Measurements from ENCODE around the gene KCNN2. TPM values are rescaled to one million over a fixed set of nuclear protein-coding genes. Genes with fewer than 3 reads are reported as not detected.

The KCNN2 gene
- total RNA-seq, 1 experiment from 2014 or later: 0.27 TPM

GRCh38 chr5:114339108-114339507, 22.8 kb upstream of the KCNN2 start:
- intact Hi-C loops (cut with micrococcal nuclease; ENCODE audit: unreplicated experiment): no loop called here
- POLR2A ChIA-PET: no interaction called here
- no peaks in the 10 kb centered on the region for H3K4me1 ChIP-seq

GRCh38 chr5:114346181-114346580, 15.7 kb upstream of the KCNN2 start:
- ChIA-PET CTCF (no interaction called here), POLR2A (no interaction called here)
- Mint-ChIP-seq H3K27me3 (ENCODE audit: insufficient read depth, unreplicated experiment) (peaks cover 4% of the 10 kb centered on the region), H3K36me3 (ENCODE audit: insufficient read depth, unreplicated experiment) (no peaks in the 10 kb centered on the region), H3K9me3 (ENCODE audit: unreplicated experiment) (no peaks in the 10 kb centered on the region), H3K4me1 (ENCODE audit: low read depth, unreplicated experiment) (no peaks in the 10 kb centered on the region), H3K27ac (ENCODE audit: unreplicated experiment) (no peak overlapping the region), H3K4me3 (ENCODE audit: unreplicated experiment) (no peak overlapping the region)
- no TSS peak for BruUV-seq (replicated peaks)
- Histone ChIP-seq H3K27me3 (replicated peaks; ENCODE audit: control insufficient read depth, insufficient read depth, low read length) (no peaks in the 10 kb centered on the region), H3K4me3 (ENCODE audit: low read depth, low read length) (no peak overlapping the region), H3K9me3 (no peaks in the 10 kb centered on the region), H3K4me1 (no peaks in the 10 kb centered on the region), H3K36me3 (ENCODE audit: control insufficient read depth, insufficient read depth, low read length) (no peaks in the 10 kb centered on the region)
- DNase-seq: no peak
- intact Hi-C loops (cut with micrococcal nuclease; ENCODE audit: unreplicated experiment): no loop called here
- TF ChIP-seq CTCF (IDR thresholded peaks at IDR 0.05; ENCODE audit: insufficient read depth in 1 of 2, low read depth in 1 of 2, low read length in 1 of 2, severe bottlenecking in 1 of 2, unreplicated experiment in 1 of 2): no peak

More at GRCh38 chr5:114339108-114339507, 22.8 kb upstream of the KCNN2 start:
- H3K4me3 Mint-ChIP-seq (ENCODE audit: unreplicated experiment): no peak overlapping the region
- peaks cover 5% of the 10 kb centered on the region for H3K27me3 Mint-ChIP-seq (ENCODE audit: insufficient read depth, unreplicated experiment)
- no peaks in the 10 kb centered on the region for H3K36me3 ChIP-seq (ENCODE audit: control insufficient read depth, insufficient read depth, low read length)
- no peak overlapping the region for H3K4me3 ChIP-seq (ENCODE audit: low read depth, low read length)
- H3K9me3 ChIP-seq: 0 out of 2 replicates have a peak, but pooled peaks cover 4% of the 10 kb centered on the region
- CTCF ChIA-PET: no interaction called here
- H3K36me3 Mint-ChIP-seq (ENCODE audit: insufficient read depth, unreplicated experiment): no peaks in the 10 kb centered on the region
- no peak overlapping the region for H3K27ac Mint-ChIP-seq (ENCODE audit: unreplicated experiment)
- no peak for DNase-seq
- H3K4me1 Mint-ChIP-seq (ENCODE audit: low read depth, unreplicated experiment): no peaks in the 10 kb centered on the region
- TF ChIP-seq CTCF (IDR thresholded peaks at IDR 0.05; ENCODE audit: insufficient read depth in 1 of 2, low read depth in 1 of 2, low read length in 1 of 2, severe bottlenecking in 1 of 2, unreplicated experiment in 1 of 2): no peak
- H3K9me3 Mint-ChIP-seq (ENCODE audit: unreplicated experiment): no peaks in the 10 kb centered on the region
- no TSS peak for BruUV-seq (replicated peaks)
- no peaks in the 10 kb centered on the region for H3K27me3 ChIP-seq (replicated peaks; ENCODE audit: control insufficient read depth, insufficient read depth, low read length)

DNA sequence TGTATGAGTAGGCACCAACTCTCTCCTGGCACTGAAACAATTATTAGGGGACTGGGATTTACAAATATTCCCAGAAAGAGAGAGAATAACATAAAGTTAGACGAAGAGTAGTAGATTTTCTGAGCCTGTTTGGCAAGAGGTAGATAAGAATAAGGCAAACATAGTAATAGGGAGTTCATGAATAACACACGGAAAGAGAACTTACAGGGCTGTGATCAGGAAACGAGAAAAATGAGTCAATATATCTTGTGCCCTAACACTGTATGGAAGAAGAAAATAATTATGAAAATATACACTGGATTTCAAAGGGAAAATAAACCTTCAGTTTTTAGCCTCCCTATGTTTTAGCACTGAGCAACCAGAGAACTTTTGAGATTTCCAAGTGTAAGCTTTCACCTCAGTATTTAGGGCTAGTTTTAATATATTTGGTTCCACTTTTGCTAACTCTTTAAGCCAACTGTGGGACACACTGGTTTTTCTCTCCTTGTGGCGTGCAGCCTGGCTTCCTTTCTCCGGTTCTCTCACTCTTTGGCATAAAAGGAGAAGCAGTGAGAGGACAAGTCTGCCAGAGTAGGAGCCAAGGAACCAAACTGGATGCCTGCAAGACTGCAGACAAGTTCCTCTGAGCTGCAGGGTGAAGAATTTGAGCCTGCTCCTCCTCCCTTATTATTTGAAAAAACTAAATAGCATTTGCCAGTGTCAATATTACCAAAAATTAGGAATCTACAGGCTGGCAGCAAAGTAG, 6.6 kb upstream of the KCNN2 start:
- Mint-ChIP-seq H3K27ac (ENCODE audit: unreplicated experiment) (no peak overlapping the region), H3K4me1 (ENCODE audit: low read depth, unreplicated experiment) (no peaks in the 10 kb centered on the region), H3K9me3 (ENCODE audit: unreplicated experiment) (no peaks in the 10 kb centered on the region), H3K27me3 (ENCODE audit: insufficient read depth, unreplicated experiment) (peaks cover 13% of the 10 kb centered on the region), H3K36me3 (ENCODE audit: insufficient read depth, unreplicated experiment) (no peaks in the 10 kb centered on the region), H3K4me3 (ENCODE audit: unreplicated experiment) (no peak overlapping the region)
- Histone ChIP-seq H3K4me3 (ENCODE audit: low read depth, low read length) (no peak overlapping the region), H3K36me3 (ENCODE audit: control insufficient read depth, insufficient read depth, low read length) (no peaks in the 10 kb centered on the region), H3K4me1 (no peaks in the 10 kb centered on the region), H3K27me3 (replicated peaks; ENCODE audit: control insufficient read depth, insufficient read depth, low read length) (no peaks in the 10 kb centered on the region), H3K9me3 (no peaks in the 10 kb centered on the region; the same call in 1 of the 2 replicates)
- TF ChIP-seq CTCF (IDR thresholded peaks at IDR 0.05; ENCODE audit: insufficient read depth in 1 of 2, low read depth in 1 of 2, low read length in 1 of 2, severe bottlenecking in 1 of 2, unreplicated experiment in 1 of 2): no peak
- intact Hi-C loops (cut with micrococcal nuclease; ENCODE audit: unreplicated experiment): no loop called here
- no peak for DNase-seq
- CTCF ChIA-PET: no interaction called here
- no TSS peak for BruUV-seq (replicated peaks)
- POLR2A ChIA-PET: no interaction called here

Data from Caco-2 (cell line).